Tibial nerve (tissue), 4 donors: ENCODE data around the gene SMC1B.

Experiments
- CTCF ChIP-seq, 5 experiments: fragments of 200-600 bp in 3 of 5; fragments of 450-650 bp in 2 of 5; sonication (generic) in 3 of 5; IDR thresholded peaks; one replicate each; pipeline ENCODE4 v1.5.1; 2016 to 2019; ENCODE audit warnings: antibody characterized with exemption in 5 of 5, mild to moderate bottlenecking in 3 of 5, moderate library complexity in 2 of 5
- EP300 ChIP-seq, 2 donors: sonication (generic); formaldehyde crosslinking; IDR thresholded peaks; one replicate each; pipeline ENCODE4 v1.6.1; 2017; ENCODE audit warnings: antibody characterized with exemption in 2 of 2, mild to moderate bottlenecking in 1 of 2
- POLR2A ChIP-seq, 2 donors: fragments of 450-650 bp; IDR thresholded peaks; one replicate each; pipeline ENCODE4 v1.6.1; 2017; ENCODE audit warnings: antibody characterized with exemption in 2 of 2, mild to moderate bottlenecking in 2 of 2, moderate library complexity in 2 of 2

GRCh38 chr22:45341498-45341897 lies 71.9 kb downstream of the SMC1B start:
- TF ChIP-seq CTCF (IDR thresholded peaks at IDR 0.05), result no peak
- no peak for TF ChIP-seq EP300 (IDR thresholded peaks at IDR 0.05)
- no peak for TF ChIP-seq POLR2A (IDR thresholded peaks at IDR 0.05)
